ENCODE data around the gene MEIS2.

MEIS2 gene

DNA sequence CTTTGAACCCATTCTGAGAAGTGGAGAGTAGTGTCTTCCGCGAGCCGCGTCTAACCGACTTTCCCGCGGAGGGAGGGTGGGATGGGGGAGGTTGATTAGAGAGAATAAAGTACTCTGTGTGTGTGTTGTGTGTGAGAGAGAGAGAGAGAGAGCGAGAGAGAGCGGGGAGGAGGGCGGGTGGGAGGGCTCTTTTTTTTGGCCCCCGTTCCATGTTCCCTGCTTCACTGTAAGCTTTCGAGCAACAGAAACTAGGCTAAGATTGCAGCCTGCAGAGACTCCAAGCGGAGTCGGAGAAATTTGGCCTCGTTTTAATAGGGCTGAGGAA lies 1.6 kb upstream of the MEIS2 start:
- peak overlapping the region; percentile 82 for H3K4me3 ChIP-seq (ENCODE audit: low read depth, low read length)
- no peak for DNase-seq (ENCODE audit: low read depth)

DNA sequence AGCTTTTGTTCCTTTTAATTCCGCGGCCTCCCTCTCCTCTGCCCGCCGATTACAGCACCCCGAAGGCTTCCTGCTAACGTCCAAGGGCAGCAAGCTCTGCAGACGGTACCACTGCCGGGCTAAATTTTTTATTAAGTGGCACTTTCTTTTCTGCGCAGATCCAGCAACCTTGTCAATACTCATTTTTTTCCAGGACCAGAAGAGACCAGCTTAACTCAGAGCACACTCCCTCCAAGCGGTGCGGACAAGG lies 542 bp upstream of the MEIS2 start:
- peak overlapping the region; percentile 82 for H3K4me3 ChIP-seq (ENCODE audit: low read depth, low read length)
- no peak for DNase-seq (ENCODE audit: low read depth)

DNA sequence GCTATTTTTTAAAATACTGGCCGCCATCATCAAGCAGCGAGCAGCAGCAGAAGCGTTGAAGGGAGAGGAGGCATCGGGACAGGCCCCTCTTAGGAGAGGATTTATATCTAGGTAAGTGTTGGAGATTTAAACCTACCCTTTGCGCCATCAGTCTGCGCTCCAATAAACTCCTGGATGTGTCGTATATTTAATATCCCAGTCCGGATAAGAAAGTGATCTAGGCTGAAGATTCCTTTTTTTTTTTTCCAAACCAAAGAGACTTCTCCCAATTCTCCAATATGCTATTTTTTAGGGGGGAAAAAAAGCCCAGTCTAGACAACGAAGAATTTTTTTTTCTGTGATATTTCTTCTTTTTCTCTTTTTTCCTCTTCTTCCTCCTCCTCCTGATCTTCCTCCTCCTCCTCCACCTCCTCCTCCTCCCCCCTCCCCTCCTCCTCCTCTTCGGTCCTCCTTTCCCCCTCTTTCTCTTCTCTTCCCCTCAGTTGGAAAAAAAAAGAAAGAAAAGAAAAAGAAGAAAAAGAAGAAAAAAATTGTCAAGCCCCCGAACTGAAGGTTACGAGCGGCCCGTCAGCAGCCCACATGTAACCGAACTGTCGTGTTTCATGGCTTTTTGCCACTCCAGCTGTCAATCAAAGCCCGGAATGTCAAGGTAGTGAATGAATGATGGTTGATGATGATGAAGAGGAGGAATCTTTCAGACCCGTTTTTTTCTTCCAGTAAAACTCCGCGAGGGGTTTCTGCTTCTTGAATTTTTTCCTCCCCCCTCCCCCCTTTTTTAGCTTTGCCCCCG lies 835 bp downstream of the MEIS2 start:
- H3K4me3 ChIP-seq (ENCODE audit: low read depth, low read length): peak overlapping the region; percentile 82
- no peak for DNase-seq (ENCODE audit: low read depth)

DNA sequence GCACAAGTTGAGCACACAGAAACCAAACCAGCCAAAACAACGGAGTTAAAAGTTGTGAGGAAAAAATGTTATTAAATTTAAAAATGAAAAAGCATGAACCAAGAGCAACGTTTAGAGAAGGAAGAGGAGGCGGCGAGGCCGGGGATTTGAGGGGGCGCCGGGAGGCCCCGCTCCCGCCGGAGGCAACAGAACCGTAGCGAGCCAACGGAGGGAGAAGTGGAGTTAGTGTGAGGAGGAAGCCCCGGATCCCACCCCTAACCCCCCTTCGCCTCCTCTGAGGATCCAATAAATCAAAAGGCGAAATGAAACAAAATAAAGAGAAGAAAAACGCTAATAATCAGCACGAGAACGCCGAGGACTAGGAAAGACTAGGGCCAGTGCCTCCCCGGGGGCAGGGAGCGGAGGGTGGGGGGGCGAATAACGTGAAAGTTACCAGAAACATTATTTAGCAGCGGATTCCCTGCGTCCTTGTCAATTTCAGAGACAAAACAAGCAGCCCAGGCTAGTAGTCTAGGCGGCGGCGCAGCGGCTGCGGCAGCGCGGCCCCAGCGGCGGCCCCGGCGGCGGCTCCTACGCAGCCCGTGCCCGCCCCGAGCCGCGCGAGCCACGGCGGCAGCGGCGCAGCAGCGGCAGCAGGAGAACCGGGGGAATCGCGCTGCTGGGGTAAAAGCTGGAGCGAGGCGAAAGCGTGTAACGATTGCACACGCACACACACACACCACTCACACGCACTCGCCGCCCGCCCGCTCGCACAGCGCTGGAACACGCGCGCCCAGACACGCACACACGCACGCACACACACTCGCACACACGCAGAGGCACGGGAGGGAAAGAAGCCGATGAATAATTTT lies 1.7 kb downstream of the MEIS2 start:
- no peak for DNase-seq (ENCODE audit: low read depth)
- peak overlapping the region; percentile 82 for H3K4me3 ChIP-seq (ENCODE audit: low read depth, low read length)

DNA sequence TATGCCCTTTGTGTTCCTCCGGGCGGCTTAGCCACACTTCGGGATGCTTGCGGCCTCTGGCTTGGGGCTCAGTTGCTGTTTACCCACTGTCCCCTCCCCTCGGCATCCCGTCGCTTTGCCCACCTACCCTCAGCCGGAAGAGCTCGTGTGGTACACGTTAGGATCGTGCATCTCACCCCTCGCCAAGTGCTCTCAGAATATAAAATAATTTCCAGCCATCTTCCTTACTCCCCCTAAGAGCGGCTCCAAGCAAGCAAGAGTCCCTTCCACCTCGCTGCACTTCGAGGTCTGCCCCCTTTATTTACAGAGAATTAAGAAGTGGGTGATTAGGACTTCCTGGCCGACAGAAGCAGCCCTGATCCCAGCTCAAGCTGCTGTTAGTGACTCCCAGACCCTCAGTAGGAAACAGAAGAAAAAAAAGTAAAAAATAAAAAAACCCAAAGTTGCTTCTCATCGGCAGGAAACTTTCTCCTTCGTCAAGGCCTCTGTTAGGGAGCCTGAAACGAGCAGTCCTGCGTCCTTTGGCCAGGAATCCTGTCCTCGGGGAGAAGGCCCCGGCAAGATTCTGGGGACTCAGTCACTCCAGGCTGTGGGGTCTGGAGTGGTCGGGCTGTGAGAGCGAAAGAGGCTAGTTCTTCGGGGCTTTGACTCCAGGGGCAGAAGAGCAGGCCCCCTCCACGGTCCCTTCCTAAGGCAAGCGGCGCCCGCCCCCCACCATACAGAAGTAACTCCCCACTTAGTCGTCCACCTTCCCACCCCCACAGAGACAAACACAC lies 3.0 kb downstream of the MEIS2 start:
- no peak for DNase-seq (ENCODE audit: low read depth)
- peak overlapping the region; percentile 82 for H3K4me3 ChIP-seq (ENCODE audit: low read depth, low read length)

DNA sequence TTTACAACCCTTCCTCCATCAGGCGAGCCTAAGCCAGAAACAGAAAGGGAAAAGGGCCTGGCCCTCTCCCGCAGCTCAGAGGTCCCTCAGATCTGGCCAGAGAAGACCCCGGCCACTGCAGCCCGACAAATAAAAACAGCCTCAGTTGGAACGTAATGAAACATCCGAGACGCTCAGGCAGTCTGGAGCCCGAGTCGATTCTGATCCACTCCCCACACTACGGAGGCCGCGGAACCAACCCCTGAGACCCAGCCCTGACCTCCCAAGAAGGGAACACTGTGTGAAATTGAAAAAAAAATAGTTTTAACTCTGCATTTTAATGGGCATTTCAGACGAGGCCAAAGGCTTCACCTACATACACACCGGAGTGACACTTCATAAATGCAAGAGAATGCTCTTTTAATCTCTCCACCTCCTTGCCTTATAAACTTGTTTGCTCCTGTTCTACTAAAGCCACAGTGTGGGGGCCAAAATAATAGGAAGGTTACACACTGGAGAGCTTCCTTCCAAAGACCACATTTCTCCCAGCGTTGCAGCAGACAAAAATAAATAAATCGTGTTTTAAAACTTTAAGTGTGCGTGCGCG lies 3.7 kb downstream of the MEIS2 start:
- peak overlapping the region; percentile 82 for H3K4me3 ChIP-seq (ENCODE audit: low read depth, low read length)

DNA sequence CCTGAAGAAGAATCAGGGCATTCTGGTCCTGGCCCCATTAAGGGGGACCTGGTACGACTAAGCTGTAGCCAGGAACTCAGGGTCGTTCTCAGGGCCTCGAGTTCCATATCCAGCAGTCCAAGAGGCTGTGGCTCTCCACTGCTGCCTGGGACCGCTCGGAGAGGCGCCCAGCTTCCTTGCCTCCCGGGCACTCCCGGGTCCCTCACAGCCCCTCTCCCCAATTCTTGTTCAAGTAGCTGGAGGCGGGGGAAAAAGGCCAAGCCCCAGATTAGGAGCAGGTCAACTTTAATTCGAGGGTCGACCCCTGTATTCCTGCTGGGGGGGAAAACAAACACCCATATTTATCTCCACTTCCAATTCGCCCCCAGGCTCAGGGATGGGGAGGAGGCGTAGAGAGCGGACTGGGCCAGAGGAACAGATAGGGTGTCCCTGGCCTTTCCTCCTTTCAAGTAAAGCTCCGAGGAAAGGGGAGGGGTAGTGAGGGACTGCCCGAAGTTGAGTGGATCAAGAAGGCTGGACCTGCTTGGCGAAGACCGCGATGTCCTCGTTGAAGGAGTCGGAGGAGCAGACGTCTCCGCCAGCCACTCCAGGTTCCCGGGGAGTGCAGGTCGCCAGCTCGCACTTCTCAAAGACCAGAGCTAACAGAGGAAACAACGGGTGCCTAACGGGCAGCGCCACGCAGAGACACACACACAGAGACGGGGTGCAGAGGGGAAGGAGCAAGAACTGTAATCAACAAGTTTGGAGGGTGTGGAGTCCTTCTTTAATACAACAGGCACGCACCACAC lies 4.4 kb downstream of the MEIS2 start:
- H3K4me3 ChIP-seq (ENCODE audit: low read depth, low read length): peak overlapping the region; percentile 82
- DNase-seq (ENCODE audit: low read depth): no peak

More for the DNA sequence above, 3.7 kb downstream of the MEIS2 start:
- DNase-seq (ENCODE audit: low read depth): no peak

DNA sequence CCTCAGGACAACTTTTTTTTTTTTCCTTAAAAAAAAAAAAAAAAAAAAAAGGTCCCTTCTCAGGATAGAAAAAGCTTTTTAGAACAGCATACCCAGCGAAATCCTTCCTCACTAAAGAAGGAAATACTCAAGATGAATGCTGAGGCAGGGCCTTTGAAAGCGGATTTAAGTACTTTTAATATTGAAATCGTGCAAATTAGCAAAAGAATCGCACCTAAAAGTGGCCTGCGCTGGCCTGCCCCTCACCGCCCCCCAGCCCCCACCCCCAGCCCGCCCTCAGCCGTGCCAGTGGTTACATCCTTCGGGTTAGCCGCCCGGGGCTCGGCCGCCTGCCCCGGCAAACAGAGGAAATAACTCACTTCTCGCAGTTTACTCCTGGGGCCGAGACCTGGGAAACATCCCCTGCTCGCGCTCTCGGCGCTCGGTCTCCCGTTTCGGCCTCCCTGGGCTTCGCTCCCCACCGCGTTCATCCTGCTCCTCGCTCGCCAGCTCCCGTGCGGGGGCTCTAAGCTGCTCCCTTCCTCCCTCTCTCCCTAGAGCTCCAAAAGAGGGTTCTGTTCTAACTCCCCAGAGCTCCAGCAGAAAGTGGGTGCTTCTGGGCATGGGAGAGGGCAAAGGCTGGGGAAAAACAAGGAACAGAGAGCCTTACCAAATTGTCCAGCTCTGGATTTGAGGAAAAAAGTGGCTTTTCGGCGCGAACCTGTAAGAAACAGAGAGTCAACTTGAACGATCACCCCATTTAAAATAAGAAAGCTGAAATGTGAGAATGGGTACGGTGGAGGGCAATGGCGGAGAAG lies 5.2 kb downstream of the MEIS2 start:
- DNase-seq (ENCODE audit: low read depth): no peak
- peak overlapping the region; percentile 82 for H3K4me3 ChIP-seq (ENCODE audit: low read depth, low read length)

DNA sequence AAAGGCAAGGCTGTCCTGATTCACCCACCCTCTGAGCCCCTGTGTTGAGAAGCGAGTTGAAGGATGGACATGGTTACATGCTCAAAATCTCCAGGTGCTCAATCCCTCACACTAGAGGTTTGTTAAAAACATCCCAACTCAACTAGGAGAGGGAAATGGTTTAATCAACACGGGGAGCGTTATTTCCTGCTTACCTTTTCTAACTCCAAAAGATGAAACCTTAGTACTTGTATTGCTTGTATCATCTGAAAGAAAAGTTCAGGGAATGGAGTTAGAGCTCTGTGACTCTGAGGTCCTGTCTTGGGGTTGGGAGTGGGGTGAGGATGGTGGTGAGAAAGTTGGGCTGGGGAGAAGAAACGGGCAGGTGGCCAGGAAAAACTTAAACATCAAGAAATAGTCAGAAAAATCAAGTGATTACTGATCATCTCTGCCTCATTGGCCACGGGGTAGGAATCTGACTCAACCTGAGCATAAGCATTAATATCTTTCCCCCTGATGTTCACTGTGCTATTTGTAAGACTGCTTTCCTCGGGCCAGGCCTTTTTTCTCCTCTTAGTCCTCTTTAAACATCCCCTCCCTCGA lies 5.9 kb downstream of the MEIS2 start:
- no peak for DNase-seq (ENCODE audit: low read depth)
- no peak overlapping the region for H3K4me3 ChIP-seq (ENCODE audit: low read depth, low read length)

DNA sequence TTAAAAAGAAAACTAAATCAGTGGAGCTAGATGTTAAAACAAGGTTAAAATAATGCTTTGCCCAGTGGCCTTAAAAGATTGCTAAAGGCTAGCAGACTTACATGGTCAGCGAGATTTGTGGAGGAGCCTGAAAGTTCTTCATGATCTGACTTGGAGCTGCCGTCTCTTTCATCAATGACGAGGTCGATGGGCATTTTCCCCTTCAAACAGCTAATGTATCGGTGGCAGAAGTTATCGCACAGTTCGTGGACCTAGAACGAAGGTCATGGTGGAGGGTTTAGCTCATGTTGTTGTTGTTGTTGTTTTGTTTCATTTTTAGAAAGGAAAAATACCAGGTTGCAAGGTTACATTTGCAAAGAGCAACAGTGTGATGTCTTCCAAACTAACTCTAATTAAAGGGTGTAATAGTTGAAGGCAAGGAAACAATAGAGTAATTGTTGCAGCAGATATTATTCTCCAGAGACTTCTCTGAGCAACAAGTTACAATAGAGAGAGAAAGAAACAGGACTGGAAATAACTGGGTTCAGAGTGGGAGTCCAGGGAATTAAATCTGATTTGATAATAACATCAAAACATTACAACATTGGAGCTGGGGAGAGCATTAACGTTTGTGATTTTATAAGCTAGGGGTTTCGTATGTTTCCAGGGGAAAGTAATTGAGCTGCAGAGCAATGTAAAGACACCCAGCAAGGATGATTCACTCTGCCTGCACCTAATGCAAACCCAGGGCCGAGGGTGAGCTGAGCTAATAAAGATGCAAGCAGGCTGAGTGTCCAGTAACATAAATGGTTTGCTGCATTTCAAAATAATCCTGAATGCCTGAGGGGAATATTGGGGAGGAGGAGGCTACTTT lies 6.6 kb downstream of the MEIS2 start:
- no peak overlapping the region for H3K4me3 ChIP-seq (ENCODE audit: low read depth, low read length)
- peak; percentile 71 for DNase-seq (ENCODE audit: low read depth)

DNA sequence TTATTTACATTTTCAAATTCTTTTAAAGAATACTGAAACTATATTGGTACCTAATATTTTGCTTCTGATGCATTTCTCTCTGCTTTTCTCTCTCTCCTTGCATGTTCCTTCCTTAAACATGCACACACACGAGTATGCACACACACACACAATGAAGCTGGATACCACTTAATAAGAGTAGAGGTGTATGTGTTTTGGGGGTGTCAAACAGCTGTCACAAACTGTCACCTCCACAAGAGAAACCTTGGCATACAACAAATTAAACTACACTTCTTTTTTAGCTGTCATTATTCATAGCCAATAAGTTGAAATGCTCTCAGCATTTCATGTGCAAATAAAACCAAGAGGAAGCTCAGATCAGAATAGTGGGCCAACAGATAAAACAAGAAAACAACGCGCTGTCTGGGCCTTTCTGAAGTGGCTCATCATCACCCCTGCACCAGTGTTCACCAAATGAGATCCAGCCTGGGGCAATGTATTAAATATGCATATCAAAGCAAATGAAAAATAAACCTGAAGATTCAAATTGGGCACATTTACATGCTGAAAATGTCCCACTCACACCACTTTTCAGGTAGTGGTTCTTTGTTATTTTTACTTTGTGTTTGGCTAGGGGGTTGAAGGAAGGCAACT lies 9.7 kb downstream of the MEIS2 start:
- DNase-seq (ENCODE audit: low read depth): no peak

DNA sequence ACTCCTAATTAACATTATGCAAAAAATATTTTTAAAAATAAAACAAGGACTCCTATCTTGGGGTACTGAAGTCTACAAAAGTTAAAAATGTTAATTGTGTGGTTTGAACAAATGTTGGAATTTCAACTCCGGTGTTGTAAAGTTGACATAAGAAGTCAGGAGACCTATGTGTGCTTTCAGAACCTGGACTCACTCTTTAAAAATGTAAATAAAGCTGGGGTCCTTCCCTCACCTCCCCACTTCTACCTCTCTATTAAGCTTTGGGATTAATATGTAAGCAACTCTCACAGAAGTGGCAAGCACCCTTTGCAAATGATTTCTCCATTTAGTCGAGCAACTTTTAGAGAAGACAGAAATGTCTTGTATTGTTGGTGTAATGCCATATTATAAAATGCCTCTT lies 11.9 kb downstream of the MEIS2 start:
- no peak overlapping the region for H3K4me3 ChIP-seq (ENCODE audit: low read depth, low read length)
- no peak for DNase-seq (ENCODE audit: low read depth)

More for the DNA sequence above, 9.7 kb downstream of the MEIS2 start:
- no peak overlapping the region for H3K4me3 ChIP-seq (ENCODE audit: low read depth, low read length)

DNA sequence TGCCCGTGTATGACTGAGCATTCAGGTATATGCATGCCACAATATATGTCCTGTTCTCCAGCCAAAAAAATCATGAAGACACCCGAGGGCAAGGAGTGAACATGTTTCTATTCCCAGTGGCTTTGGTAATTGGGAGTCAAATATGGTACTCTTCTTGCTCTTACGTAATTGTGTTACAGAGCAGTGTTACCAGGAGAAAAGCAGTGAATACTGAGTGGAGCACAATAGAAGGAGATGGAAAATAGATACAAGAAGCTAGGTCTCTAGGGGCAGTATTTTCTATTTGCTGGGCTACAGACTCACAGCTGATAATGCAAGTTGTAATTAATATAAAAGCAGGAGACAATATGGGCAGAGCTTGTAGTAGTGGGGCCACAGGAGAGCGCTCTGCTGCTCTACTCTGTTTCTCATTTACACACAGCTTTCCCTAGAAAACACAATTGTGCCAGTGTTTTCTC lies 13.2 kb downstream of the MEIS2 start:
- no peak overlapping the region for H3K4me3 ChIP-seq (ENCODE audit: low read depth, low read length)
- no peak for DNase-seq (ENCODE audit: low read depth)

DNA sequence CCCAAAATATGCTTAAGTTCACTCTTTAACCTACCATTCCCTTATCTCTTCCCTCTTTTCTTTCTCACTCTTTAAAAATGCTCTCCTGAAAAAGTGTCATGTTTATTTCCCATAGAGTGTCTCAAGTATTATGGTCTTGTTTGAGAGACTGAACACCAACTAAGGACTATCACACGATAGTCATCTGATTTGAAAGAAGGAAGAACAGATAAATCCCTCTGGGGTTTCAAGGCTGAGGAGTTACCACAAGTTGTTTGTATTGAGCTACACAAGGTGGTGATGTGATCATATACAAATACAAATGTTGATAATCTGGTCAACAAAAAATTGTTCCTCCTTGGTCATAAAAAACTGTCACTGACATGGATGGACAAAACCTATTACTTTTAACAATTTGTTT lies 13.8 kb downstream of the MEIS2 start:
- no peak for DNase-seq (ENCODE audit: low read depth)
- H3K4me3 ChIP-seq (ENCODE audit: low read depth, low read length): no peak overlapping the region

DNA sequence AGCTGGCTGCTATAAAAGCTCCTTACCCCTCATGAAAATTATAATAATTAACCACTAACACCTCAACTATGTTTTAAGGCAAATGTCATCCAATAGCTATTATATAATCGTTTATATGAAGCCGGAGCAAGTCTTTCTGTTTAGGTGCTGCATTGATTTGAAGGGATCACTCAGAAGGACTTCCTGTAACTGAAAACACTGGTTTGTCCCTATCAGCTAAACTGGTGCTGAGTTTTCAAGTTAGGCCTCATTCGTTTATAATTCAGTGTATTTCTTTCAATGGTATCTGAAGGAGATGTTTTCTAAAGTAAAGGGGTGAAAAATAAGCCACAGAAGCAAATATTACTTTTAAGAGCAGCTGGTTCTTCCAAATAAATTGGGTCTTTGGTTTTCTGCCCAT lies 14.2 kb downstream of the MEIS2 start:
- no peak overlapping the region for H3K4me3 ChIP-seq (ENCODE audit: low read depth, low read length)

DNA sequence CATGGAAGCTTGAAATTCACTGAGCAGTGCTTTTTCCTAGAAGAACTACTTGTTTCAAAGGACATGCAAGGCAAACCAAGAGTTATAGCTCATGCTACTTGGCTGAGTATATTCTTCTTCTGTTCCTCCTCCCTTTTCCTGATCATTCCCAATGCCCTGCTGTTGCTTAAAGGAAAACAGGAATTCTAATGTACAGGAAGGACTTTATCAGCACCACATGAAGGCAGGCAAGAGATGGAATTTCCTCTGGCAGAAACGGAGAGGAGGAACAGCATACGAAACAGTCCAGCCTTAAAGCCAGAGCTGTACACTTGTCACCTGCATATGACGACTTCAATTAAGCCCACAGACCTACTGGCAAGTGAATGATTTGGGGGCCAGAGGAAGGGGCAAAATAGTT lies 15.7 kb downstream of the MEIS2 start:
- DNase-seq (ENCODE audit: low read depth): no peak

More for the DNA sequence above, 14.2 kb downstream of the MEIS2 start:
- DNase-seq (ENCODE audit: low read depth): no peak

DNA sequence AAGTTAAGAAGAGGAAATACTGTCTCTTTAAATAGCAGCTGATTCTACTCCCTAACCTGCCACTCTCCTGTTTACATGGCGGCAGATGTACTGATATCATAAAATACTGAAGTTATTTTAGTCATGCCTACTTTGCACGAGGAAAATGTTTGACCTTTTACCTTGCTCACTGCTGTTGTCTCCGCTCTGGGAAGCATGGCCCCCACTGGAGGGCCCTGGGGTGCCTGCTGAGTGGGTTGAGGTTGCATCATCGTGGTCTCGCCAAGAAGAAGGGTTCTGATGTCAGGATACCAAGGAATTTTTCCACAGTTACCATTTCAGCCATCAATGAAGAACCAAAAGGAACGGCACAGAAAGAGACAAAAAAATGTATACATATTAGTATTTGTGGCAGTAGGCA lies 16.7 kb downstream of the MEIS2 start:
- H3K4me3 ChIP-seq (ENCODE audit: low read depth, low read length): no peak overlapping the region
- no peak for DNase-seq (ENCODE audit: low read depth)

More for the DNA sequence above, 15.7 kb downstream of the MEIS2 start:
- no peak overlapping the region for H3K4me3 ChIP-seq (ENCODE audit: low read depth, low read length)

All from skeletal muscle cell (primary cell).